Fibroblast of villous mesenchyme (primary cell): ENCODE results near the gene RNF10. TPM values are rescaled to one million over a fixed set of nuclear protein-coding genes. Genes with fewer than 3 reads are reported as not detected.
"Not testable (repeated sequence)": the region's sequence is repeated elsewhere in the genome, so short reads cannot be mapped to it uniquely, and the experiment has no call there.

Experiments
- DNase-seq: peaks from one replicate; pipeline ENCODE4 v3.0.0-alpha.2; 2010; ENCODE audit warnings: low read depth
- H3K4me3 ChIP-seq: 2 replicates; pipeline ENCODE4 v1.5.1; 2011; ENCODE audit warnings: low read depth, mild to moderate bottlenecking, low read length
- CTCF ChIP-seq: IDR thresholded peaks from 2 replicates; pipeline ENCODE4 v1.5.1; 2012; ENCODE audit warnings: low read depth, mild to moderate bottlenecking, low read length; ENCODE audit not compliant: insufficient read depth
- total RNA-seq: library from RNA; depleted of rRNA; stranded (reverse); fragments of >200 nt; gene quantifications from 2 replicates; pipeline ENCODE4 v1.2.3, GENCODE V29; 2012

Gene RNF10
- total RNA-seq, 1 donor = 175 TPM

GRCh38 chr12:120529641-120530417 lies 4.3 kb upstream of the RNF10 start:
- peak; percentile 8 for TF ChIP-seq CTCF
- peak overlapping the region; percentile 60 for H3K4me3 ChIP-seq
- DNase-seq = peak; percentile 70

- DNase-seq = not testable (repeated sequence)
- H3K4me3 ChIP-seq = peak overlapping the region; percentile 60
These were observed 3.8 kb upstream of the RNF10 start for GRCh38 chr12:120530418-120530761.

- DNase-seq = no peak
- no peak for TF ChIP-seq CTCF
- no peak overlapping the region for H3K4me3 ChIP-seq
These were observed 1.4 kb upstream of the RNF10 start for GRCh38 chr12:120532701-120533238.

GRCh38 chr12:120534703-120535655 lies 823 bp downstream of the RNF10 start:
- H3K4me3 ChIP-seq = peak overlapping the region; percentile 88
- no peak for TF ChIP-seq CTCF
- DNase-seq = peak; percentile 84

GRCh38 chr12:120536064-120536791 lies 2.1 kb downstream of the RNF10 start:
- H3K4me3 ChIP-seq = peak overlapping the region; percentile 88
- TF ChIP-seq CTCF = no peak
- DNase-seq = no peak

GRCh38 chr12:120537856-120538220 lies 3.7 kb downstream of the RNF10 start:
- no peak for TF ChIP-seq CTCF
- DNase-seq = peak; percentile 42

More at GRCh38 chr12:120537856-120538220, 3.7 kb downstream of the RNF10 start:
- H3K4me3 ChIP-seq = peak overlapping the region; percentile 88
